Testis (tissue), 5 donors: ENCODE data around the gene SLC17A2. TPM values are rescaled to one million over a fixed set of nuclear protein-coding genes. Genes with fewer than 3 reads are reported as not detected.

Experiments
- DNase-seq: peaks from one replicate; pipeline ENCODE4 v3.0.0-alpha.2; 2019
- H3K27ac ChIP-seq, 2 donors: fragments of 200-600 bp; sonication (generic); one replicate each; pipeline ENCODE4 v1.5.1; 2019
- H3K27me3 ChIP-seq: fragments of 200-600 bp; sonication (generic); one replicate; pipeline ENCODE4 v1.5.1; 2019
- H3K36me3 ChIP-seq: fragments of 200-600 bp; sonication (generic); one replicate; pipeline ENCODE4 v1.5.1; 2017; ENCODE audit warnings: low read depth; ENCODE audit errors: missing control alignments
- H3K4me1 ChIP-seq: fragments of 200-600 bp; sonication (generic); one replicate; pipeline ENCODE4 v1.5.1; 2019
- H3K4me3 ChIP-seq, 2 donors: fragments of 200-600 bp; sonication (generic); one replicate each; pipeline ENCODE4 v1.5.1; 2017 to 2019
- H3K9me3 ChIP-seq: fragments of 200-600 bp; sonication (generic); one replicate; pipeline ENCODE4 v1.5.1; 2017
- CTCF ChIP-seq, 3 experiments: fragments of 450-650 bp in 2 of 3; fragments of 200-600 bp in 1 of 3; sonication (generic) in 1 of 3; IDR thresholded peaks; one replicate each; pipeline ENCODE4 v1.5.1; 2016 to 2019; ENCODE audit warnings: antibody characterized with exemption in 3 of 3, mild to moderate bottlenecking in 2 of 3, moderate library complexity in 1 of 3
- POLR2A ChIP-seq: fragments of 450-650 bp; IDR thresholded peaks from one replicate; pipeline ENCODE4 v1.6.1; 2017; ENCODE audit warnings: antibody characterized with exemption, mild to moderate bottlenecking, moderate library complexity
- WGBS, 2 donors: methylation state at CpG; one replicate each; pipeline ENCODE4 v1.1.5; 2018; 5-methylcytosine and 5-hydroxymethylcytosine counted together
- intact Hi-C: fragments of 100-400 bp; cut with DNase I; formaldehyde crosslinking; loops from one replicate; pipeline ENCODE4 v1.15.1; 2023; ENCODE audit warnings: low total_unique reads
- long read RNA-seq, 2 donors: transcript quantifications; one replicate each; lab custom pipeline, GENCODE V29; 2026
- polyA plus RNA-seq: library from polyadenylated mRNA; stranded (reverse); fragments of 350-450 nt; fragmentation: Illumina TruSeq; extraction: RNeasy Lipid Tissue Mini Kit (QIAGEN cat#74804); gene quantifications from one replicate; pipeline ENCODE4 v1.2.3, GENCODE V29; 2014; ENCODE audit warnings: low read depth, low replicate concordance; ENCODE audit not compliant: insufficient read depth
- total RNA-seq, 2 donors: library from RNA; depleted of rRNA; stranded (reverse); fragments of >200 nt; gene quantifications; one replicate each; pipeline ENCODE4 v1.2.3, GENCODE V29; 2016

Gene SLC17A2
- under 1 TPM; 0.31 to 0.50 TPM for total RNA-seq
- polyA plus RNA-seq = 0.17 TPM
- long read RNA-seq, donor 1, partial matches to known transcripts = 36 of 36 reads
- long read RNA-seq, donor 1, other reads (novel, unspliced or antisense) = 0 of 36 reads
- long read RNA-seq, donor 2 = 0 reads

- 90 to 92% methylated on average over 9 of the region's 9 CpGs for WGBS, 2 donors
- no peak within 1 kb of the TSS for H3K4me3 ChIP-seq
- intact Hi-C loops = no loop called here
Observed at GRCh38 chr6:25930532-25931410, at the start of gene SLC17A2. SLC17A2 (minus strand) TSS chr6:25930691; CDS start chr6:25925796, 4,895 bp downstream.

GRCh38 chr6:25975923-25976560 is 45.6 kb upstream of the SLC17A2 start:
- Histone ChIP-seq H3K27ac (no peak overlapping the region), H3K4me3 (no peak overlapping the region), H3K9me3 (no peaks in the 10 kb centered on the region), H3K27me3 (no peaks in the 10 kb centered on the region), H3K4me1 (peaks cover 8% of the 10 kb centered on the region), H3K36me3 (no peaks in the 10 kb centered on the region)
- DNase-seq = no peak
- TF ChIP-seq CTCF (IDR thresholded peaks at IDR 0.05) (no peak), POLR2A (no peak)
- WGBS, 2 donors = 80 to 82% methylated on average over 5 of the region's 5 CpGs
- intact Hi-C loops = no loop called here

More at GRCh38 chr6:25930532-25931410, at the start of gene SLC17A2:
- Histone ChIP-seq H3K36me3 (no peaks in the 10 kb centered on the region), H3K4me1 (no peaks in the 10 kb centered on the region), H3K27me3 (no peaks in the 10 kb centered on the region), H3K9me3 (no peaks in the 10 kb centered on the region), H3K27ac (no peak within 1 kb of the TSS)
- no peak for DNase-seq
- TF ChIP-seq CTCF (IDR thresholded peaks at IDR 0.05) (no peak), POLR2A (no peak)

- H3K9me3 ChIP-seq = no peaks in the 10 kb centered on the region
- no peak overlapping the region for H3K27ac ChIP-seq
- intact Hi-C loops = no loop called here
- TF ChIP-seq CTCF (IDR thresholded peaks at IDR 0.05) (no peak), POLR2A (no peak)
- peaks cover 9% of the 10 kb centered on the region for H3K4me1 ChIP-seq
- H3K4me3 ChIP-seq = no peak overlapping the region
- no peaks in the 10 kb centered on the region for H3K27me3 ChIP-seq
- DNase-seq = no peak
- WGBS, 2 donors = 89 to 90% methylated on average over 2 of the region's 2 CpGs
- H3K36me3 ChIP-seq = no peaks in the 10 kb centered on the region
Observed at GRCh38 chr6:25973923-25974555, 43.5 kb upstream of the SLC17A2 start.

- intact Hi-C loops = no loop called here
- Histone ChIP-seq H3K27me3 (no peaks in the 10 kb centered on the region), H3K9me3 (no peaks in the 10 kb centered on the region), H3K4me1 (peaks cover 9% of the 10 kb centered on the region), H3K36me3 (no peaks in the 10 kb centered on the region), H3K27ac (no peak overlapping the region), H3K4me3 (no peak overlapping the region)
- WGBS, 2 donors = 92% methylated on average over 5 of the region's 5 CpGs
- no peak for DNase-seq
- TF ChIP-seq POLR2A (no peak), CTCF (IDR thresholded peaks at IDR 0.05) (no peak)
Observed at GRCh38 chr6:25972902-25973301, 42.4 kb upstream of the SLC17A2 start.
